SK-N-MC (cell line): ENCODE measurements around the gene TMEM134.

ENCODE experiments used
- EZH2 ChIP-seq: fragments of 200-600 bp; sonication (generic); IDR thresholded peaks from one replicate; pipeline ENCODE4 v1.6.1; 2017; ENCODE audit warnings: antibody characterized with exemption
- POLR2AphosphoS5 ChIP-seq: IDR thresholded peaks from 2 replicates; pipeline ENCODE4 v1.6.1; 2012; ENCODE audit warnings: mild to moderate bottlenecking, low read depth, low read length, borderline replicate concordance

DNA sequence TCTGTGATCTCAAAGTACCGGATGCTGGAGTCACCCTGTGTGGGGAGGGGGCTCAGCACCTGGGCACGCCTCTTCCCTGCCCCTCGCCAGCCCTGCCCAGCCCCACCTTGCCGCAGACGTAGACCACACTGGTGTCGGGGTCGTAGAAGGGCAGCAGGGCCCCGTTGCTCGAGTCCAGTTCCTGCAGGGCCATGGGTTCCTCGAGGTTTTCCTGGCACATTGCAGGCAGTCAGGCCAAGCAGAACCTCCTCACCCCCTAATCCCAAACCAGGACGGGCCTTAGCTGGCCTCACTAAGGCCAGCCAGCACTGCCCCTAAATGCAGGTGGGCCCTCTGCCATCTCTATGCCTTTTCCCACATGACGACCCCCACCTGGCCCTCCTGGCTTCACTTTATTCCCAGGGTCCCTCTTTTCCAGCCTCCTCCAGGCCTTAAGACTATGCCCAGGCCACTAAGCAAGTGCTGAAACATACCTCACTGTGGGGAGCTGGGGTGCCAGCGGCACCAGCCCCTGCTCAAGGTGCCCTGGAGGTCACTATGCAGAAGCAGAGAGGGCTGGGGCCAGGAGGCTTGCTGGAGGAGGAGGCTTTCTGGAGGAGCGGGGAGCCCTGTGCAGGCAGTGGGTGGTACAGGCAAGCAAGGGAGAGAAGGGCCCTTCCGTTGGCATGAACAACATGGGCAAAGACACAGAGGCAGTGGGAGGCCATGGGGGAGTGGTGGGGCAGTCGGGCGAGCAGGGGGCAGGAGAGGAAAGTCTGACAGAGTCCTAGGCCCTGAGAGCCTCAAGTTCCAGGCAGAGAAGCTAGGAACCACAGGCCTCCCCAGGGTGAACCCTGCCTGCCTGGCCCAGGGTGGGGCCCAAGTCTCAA, 28.6 kb downstream of the TMEM134 start:
- TF ChIP-seq POLR2AphosphoS5, result no peak; the same call in 1 of the 2 replicates
- TF ChIP-seq EZH2, result no peak
